HFFc6 (cell line): ENCODE results near the gene B4GALNT3. TPM values are rescaled to one million over a fixed set of nuclear protein-coding genes. Genes with fewer than 3 reads are reported as not detected.

Experiments used
- DNase-seq: peaks from one replicate; pipeline ENCODE4 v3.0.0-alpha.2; 2018
- H3K27ac Mint-ChIP-seq: 2 replicates; pipeline ENCODE4 v1.8.0; 2020; ENCODE audit warnings: mild to moderate bottlenecking, mixed read lengths
- H3K27me3 Mint-ChIP-seq: 2 replicates; pipeline ENCODE4 v1.8.0; 2021; ENCODE audit warnings: mild to moderate bottlenecking, moderate library complexity, mixed read lengths; ENCODE audit not compliant: insufficient read depth
- H3K36me3 Mint-ChIP-seq: 2 replicates; pipeline ENCODE4 v1.8.0; 2021; ENCODE audit warnings: low read depth, mixed read lengths
- H3K4me1 Mint-ChIP-seq: 2 replicates; pipeline ENCODE4 v1.8.0; 2020; ENCODE audit warnings: low read depth, mixed read lengths
- H3K4me3 Mint-ChIP-seq: 2 replicates; pipeline ENCODE4 v1.8.0; 2020; ENCODE audit warnings: mild to moderate bottlenecking, moderate library complexity, mixed read lengths
- H3K9me3 Mint-ChIP-seq: 2 replicates; pipeline ENCODE4 v1.8.0; 2020; ENCODE audit warnings: mild to moderate bottlenecking, mixed read lengths
- total RNA-seq, 6 experiments: library from RNA; stranded (reverse); fragmentation: NEBNext Ultra II Directional; extraction: Animal tissue kit (Norgen Biotek cat#: 25700); gene quantifications; 2 replicates in 1 of 6; 3 replicates in 5 of 6; pipeline ENCODE4 v1.2.3, GENCODE V29; 2021
- TF ChIP-seq, protein P1 (sequence below): fragments of 200-600 bp; sonication (generic); IDR thresholded peaks from 2 replicates; pipeline ENCODE4 v1.5.0; 2021; ENCODE audit warnings: antibody characterized with exemption, mild to moderate bottlenecking

The B4GALNT3 gene
- total RNA-seq, 6 experiments from 2014 or later, result not detected

DNA sequence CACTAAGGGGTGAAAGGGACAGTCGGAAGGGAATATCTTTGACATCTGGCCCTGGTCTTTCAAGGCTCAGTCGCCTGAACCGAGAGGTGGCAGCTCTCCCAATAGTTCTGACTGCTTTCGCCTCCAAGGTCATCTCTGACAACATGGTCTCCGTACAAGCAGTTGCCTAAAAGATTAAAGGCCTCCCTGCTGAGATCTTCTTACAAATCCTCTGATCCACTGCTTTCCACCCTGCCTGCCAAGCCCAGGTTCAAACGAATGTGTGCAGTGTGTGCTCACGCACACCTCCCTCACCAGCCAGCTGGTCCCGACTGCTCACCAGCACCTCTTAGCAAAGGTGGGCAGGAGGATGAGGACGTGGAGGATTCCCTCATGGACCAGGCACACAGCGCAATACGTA is 10.4 kb downstream of the B4GALNT3 start:
- TF ChIP-seq, protein P1, sequence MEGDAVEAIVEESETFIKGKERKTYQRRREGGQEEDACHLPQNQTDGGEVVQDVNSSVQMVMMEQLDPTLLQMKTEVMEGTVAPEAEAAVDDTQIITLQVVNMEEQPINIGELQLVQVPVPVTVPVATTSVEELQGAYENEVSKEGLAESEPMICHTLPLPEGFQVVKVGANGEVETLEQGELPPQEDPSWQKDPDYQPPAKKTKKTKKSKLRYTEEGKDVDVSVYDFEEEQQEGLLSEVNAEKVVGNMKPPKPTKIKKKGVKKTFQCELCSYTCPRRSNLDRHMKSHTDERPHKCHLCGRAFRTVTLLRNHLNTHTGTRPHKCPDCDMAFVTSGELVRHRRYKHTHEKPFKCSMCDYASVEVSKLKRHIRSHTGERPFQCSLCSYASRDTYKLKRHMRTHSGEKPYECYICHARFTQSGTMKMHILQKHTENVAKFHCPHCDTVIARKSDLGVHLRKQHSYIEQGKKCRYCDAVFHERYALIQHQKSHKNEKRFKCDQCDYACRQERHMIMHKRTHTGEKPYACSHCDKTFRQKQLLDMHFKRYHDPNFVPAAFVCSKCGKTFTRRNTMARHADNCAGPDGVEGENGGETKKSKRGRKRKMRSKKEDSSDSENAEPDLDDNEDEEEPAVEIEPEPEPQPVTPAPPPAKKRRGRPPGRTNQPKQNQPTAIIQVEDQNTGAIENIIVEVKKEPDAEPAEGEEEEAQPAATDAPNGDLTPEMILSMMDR, result no peak
- Mint-ChIP-seq H3K4me3 (no peak overlapping the region), H3K4me1 (peaks cover 19% of the 10 kb centered on the region), H3K9me3 (no peaks in the 10 kb centered on the region), H3K36me3 (no peaks in the 10 kb centered on the region), H3K27ac (no peak overlapping the region), H3K27me3 (peaks cover 29% of the 10 kb centered on the region)
- DNase-seq, result no peak

GRCh38 chr12:473198-473597 is 13.5 kb downstream of the B4GALNT3 start:
- H3K4me1 Mint-ChIP-seq, result peaks cover 19% of the 10 kb centered on the region
- no peak overlapping the region for H3K4me3 Mint-ChIP-seq
- H3K9me3 Mint-ChIP-seq, result no peaks in the 10 kb centered on the region
- H3K27ac Mint-ChIP-seq, result no peak overlapping the region
- no peaks in the 10 kb centered on the region for H3K36me3 Mint-ChIP-seq
- DNase-seq, result no peak
- TF ChIP-seq, protein P1, result no peak
- peaks cover 32% of the 10 kb centered on the region for H3K27me3 Mint-ChIP-seq

DNA sequence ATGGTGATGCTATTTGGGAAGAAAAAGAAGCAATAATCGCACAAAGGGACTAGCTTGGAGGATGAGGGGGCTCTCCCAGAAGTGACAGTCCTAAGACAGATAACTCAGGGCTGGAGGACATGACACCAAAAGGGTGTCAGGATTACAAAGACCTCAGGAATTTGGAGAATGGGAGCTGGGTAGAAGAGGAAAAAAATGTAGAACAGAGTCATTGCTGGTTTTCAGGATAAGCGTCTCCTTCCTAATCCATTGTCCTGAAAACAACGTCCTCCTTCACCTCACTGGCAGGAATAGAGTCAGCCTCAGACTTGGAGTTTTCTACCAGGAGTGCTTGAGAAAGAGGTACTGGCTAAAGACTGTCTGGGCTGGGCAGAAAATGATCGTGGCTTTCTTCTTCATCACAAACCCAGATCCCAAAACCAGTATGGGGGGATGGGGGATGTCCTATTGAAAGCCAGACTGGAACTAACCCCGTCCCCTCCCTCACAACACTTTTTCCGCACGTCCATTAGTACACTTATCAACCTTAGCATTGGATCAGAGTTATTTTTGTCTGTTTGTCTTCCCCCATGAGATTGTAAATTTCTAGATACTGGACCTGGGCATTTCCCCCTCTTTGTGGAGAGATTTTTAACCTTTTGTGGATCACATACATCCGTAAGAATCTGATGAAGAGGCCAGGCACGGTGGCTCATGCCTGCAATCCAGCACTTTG is 14.3 kb downstream of the B4GALNT3 start:
- H3K27ac Mint-ChIP-seq, result no peak overlapping the region
- TF ChIP-seq, protein P1, result no peak
- H3K27me3 Mint-ChIP-seq, result peaks cover 26% of the 10 kb centered on the region
- DNase-seq, result peak; percentile 1
- H3K36me3 Mint-ChIP-seq, result no peaks in the 10 kb centered on the region
- no peaks in the 10 kb centered on the region for H3K9me3 Mint-ChIP-seq
- H3K4me1 Mint-ChIP-seq, result peaks cover 13% of the 10 kb centered on the region
- H3K4me3 Mint-ChIP-seq, result no peak overlapping the region

- H3K27me3 Mint-ChIP-seq, result peaks cover 23% of the 10 kb centered on the region
- no peak overlapping the region for H3K27ac Mint-ChIP-seq
- TF ChIP-seq, protein P1, result no peak
- H3K4me3 Mint-ChIP-seq, result no peak overlapping the region
- peaks cover 12% of the 10 kb centered on the region for H3K4me1 Mint-ChIP-seq
- no peaks in the 10 kb centered on the region for H3K36me3 Mint-ChIP-seq
- no peaks in the 10 kb centered on the region for H3K9me3 Mint-ChIP-seq
- DNase-seq, result no peak
Observed at GRCh38 chr12:475286-475685, 15.5 kb downstream of the B4GALNT3 start.

- H3K4me1 Mint-ChIP-seq, result peaks cover 4% of the 10 kb centered on the region
Observed at GRCh38 chr12:479161-479560, 19.4 kb downstream of the B4GALNT3 start.

More at GRCh38 chr12:479161-479560, 19.4 kb downstream of the B4GALNT3 start:
- no peak overlapping the region for H3K4me3 Mint-ChIP-seq
- H3K27me3 Mint-ChIP-seq, result peaks cover 34% of the 10 kb centered on the region
- no peak for DNase-seq
- H3K36me3 Mint-ChIP-seq, result no peaks in the 10 kb centered on the region
- no peaks in the 10 kb centered on the region for H3K9me3 Mint-ChIP-seq
- TF ChIP-seq, protein P1, result no peak
- H3K27ac Mint-ChIP-seq, result no peak overlapping the region
